Measurements from ENCODE around the gene IVD. TPM values are rescaled to one million over a fixed set of nuclear protein-coding genes. Genes with fewer than 3 reads are reported as not detected.

IVD gene
- total RNA-seq, 2 experiments from 2014 or later, result 68.8 to 72.3 TPM

- ChIA-PET POLR2A (interaction anchor here (0.6 kb wide), 1 partner anchor 137 kb away, joined by 5 read pairs; no protein-coding TSS in a partner anchor), CTCF (interaction anchor here (0.6 kb wide), 1 partner anchor 10 kb away, joined by 3 read pairs; no protein-coding TSS in a partner anchor)
These were observed 57.7 kb downstream of the IVD start for GRCh38 chr15:40463279-40463678.

GRCh38 chr15:40463886-40464545 lies 58.4 kb downstream of the IVD start:
- ChIA-PET CTCF (interaction anchor here (0.5 kb wide), 1 partner anchor 87 kb away, joined by 5 read pairs; no protein-coding TSS in a partner anchor), POLR2A (no interaction called here)

DNA sequence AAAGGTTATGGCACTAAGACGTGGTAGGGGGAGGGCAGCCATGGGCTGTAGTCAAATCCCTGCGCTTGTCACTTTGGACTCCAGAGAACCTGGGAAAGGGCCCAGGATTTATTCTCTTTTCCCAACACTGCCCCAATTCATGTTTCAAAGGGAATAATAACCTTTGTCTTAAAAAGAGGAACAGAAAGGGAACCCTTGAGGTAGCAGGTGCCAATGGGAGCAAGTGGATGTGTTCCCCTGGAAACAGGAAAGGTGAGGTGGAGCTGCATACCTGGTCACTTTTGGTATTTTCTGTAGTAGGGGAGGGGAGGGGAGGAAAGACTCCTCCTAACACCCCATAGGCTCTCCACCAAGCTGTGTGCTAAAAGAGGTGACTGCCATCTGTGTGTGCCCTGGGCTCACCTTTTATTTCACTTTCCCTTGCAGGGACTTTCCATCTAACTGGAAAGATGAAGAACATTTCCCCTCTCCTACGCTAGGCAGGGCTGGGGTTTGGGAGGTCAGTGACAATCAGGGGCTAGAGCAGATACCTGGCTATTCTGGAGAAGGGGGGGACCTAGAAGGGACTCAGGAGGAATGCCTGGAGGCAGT lies 59.1 kb downstream of the IVD start:
- CTCF ChIA-PET, result interaction anchor here (0.5 kb wide), 1 partner anchor 88 kb away, joined by 5 read pairs; no protein-coding TSS in a partner anchor
- POLR2A ChIA-PET, result no interaction called here

DNA sequence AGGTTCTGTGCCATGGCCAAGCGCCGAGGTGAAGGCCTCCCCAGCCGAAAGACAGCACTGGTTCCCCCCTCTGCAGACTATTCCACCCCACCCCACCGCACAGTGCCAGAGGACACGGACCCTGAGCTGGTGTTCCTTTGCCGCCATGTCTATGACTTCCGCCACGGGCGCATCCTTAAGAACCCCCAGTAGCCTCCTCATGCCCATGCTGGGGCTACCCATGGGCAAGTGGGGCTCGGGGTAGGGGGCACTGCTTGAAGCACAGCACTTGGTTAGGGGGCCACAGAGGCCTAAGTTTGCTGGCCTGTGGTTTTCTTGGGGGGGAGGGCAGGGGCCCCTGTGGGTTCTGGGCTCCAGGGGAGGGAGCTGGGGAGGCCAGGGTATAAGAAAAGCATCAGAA lies 60.3 kb downstream of the IVD start:
- CTCF ChIA-PET, result interaction anchor here (0.5 kb wide), 1 partner anchor 58 kb away, joined by 3 read pairs; no protein-coding TSS in a partner anchor

DNA sequence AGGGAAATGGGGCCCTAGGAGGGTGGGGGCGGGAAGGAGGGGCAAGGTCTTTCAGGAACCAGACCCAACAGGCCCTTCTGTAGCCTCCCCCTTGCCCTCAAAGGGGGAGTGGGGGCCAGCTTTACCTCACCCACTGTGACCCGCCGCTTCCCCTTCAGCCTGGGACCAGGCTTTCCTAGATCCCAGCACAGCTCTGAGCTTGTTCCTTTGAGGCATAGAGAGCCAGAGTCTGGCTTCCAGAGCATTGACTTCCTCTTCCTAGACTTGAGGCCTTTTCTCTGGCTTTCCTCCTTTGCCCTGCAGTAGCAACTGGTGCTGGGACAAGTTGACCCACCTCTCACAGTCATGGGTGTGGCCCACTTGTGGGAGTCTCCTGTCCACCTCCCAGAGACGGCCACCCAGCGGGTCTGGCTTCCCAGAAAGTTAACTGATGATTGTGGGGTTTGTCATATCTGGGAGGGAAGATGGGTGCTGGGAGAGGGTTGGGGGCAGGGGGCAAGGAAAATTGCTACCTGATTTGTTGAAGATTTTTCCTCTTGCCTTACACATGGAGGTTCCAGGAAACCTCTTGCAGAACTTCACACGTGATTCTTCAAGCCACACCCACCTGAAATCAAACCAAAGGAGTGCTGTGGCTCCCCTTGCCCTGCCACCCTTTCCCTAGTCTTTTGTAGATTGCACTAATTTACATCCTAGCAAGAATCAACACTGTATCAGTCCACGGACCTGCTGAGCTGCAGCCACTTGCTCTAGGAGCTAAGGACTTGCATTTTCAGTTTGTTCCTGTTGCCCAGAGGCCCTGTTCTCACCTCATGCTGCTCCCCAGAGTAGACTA lies 61.0 kb downstream of the IVD start:
- ChIA-PET CTCF (interaction anchor here (0.5 to 1.0 kb wide), 2 partner anchors 58 to 122 kb away, joined by 3 read pairs; no protein-coding TSS in a partner anchor), POLR2A (interaction anchor here (0.5 kb wide), 1 partner anchor 12 kb away, joined by 3 read pairs; no protein-coding TSS in a partner anchor)

More for the DNA sequence above, 60.3 kb downstream of the IVD start:
- POLR2A ChIA-PET, result interaction anchor here (0.5 kb wide), 1 partner anchor 11 kb away, joined by 3 read pairs; no protein-coding TSS in a partner anchor

GRCh38 chr15:40467261-40467615 lies 61.6 kb downstream of the IVD start:
- ChIA-PET POLR2A (no interaction called here), CTCF (interaction anchor here (1.0 kb wide), 1 partner anchor 122 kb away, joined by 3 read pairs; no protein-coding TSS in a partner anchor)

DNA sequence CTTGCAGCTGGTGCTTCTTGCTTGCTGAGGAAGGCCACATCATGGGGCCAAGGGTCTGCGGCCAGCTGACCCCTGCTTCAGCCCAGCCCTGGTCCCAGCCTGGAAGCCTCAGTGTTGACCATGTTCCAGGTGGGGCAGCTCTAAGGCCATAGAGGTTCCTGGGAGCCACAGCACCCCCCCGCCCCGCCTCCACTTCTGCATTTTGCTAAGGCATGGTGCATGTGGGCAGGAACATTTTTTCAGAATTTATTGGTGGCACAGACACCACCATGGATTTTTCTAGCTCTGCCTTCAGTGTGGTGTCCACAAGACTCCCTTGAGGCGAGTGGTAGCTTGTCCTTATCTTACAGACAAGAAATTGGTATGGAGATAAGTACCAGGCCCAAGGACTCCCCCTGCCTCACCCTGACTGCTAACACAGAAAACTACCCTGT lies 63.3 kb downstream of the IVD start:
- ChIA-PET POLR2A (no interaction called here), CTCF (interaction anchor here (1.5 kb wide), 1 partner anchor 12 kb away, joined by 4 read pairs; no protein-coding TSS in a partner anchor)

DNA sequence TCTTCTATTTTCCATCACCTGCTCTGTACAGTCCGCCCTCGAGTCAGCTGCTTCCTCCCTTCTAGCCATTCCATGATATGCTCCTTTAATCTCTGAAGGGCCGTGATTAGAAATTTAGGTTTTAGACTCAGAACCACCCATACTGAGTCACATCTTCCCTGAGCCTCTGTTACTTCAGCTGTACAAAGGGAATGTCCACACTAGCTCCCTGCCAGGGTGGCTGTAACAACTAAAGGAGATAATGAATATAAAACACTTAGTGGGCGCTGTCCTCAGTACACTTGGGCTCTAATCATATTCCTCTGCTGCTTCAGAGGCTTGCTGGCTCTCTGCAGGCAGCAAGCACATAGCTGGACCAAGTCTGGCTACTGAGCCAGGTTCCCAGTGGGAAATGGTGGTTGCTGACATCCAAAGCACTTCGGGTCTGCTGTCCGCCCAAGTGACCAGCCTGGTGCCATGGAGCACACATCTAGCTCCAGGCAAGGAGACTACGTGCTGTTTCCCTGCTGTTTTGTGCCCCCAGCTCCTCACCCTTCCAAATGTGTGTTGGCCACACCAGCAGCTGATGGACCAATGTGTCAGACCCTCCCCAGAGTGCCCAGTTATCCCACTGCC lies 64.3 kb downstream of the IVD start:
- CTCF ChIA-PET, result interaction anchor here (0.8 to 1.5 kb wide), 4 partner anchors 13 to 29 kb away, joined by 3 to 4 read pairs (median 4); partner anchors contain the start of gene BAHD1
- POLR2A ChIA-PET, result interaction anchor here (0.6 to 1.0 kb wide), 2 partner anchors 17 to 35 kb away, joined by 3 to 5 read pairs; no protein-coding TSS in a partner anchor

GRCh38 chr15:40470423-40471104 lies 65.0 kb downstream of the IVD start, which contains the start of gene CHST14:
Gene CHST14, plus strand, starts transcription at chr15:40470984. Its CDS starts 230 bp downstream, at chr15:40471214.
- ChIA-PET POLR2A (interaction anchor here (0.6 to 1.0 kb wide), 2 partner anchors 18 to 35 kb away, joined by 3 to 5 read pairs; no protein-coding TSS in a partner anchor), CTCF (interaction anchor here (1.3 to 1.5 kb wide), 3 partner anchors 14 to 28 kb away, joined by 3 to 4 read pairs (median 4); no protein-coding TSS in a partner anchor)

Other genes starting within 250 kb of the IVD start
- 10 to 100 TPM; 57.1 to 65.4 TPM for gene BUB1B, start 244.7 kb upstream of the IVD start, total RNA-seq
- gene PAK6, start 166.7 kb upstream of the IVD start, total RNA-seq, result 1 to 10 TPM; 2.1 to 2.3 TPM
- under 1 TPM in 1 of 2 experiments, not detected in 1; 0.17 TPM for gene ANKRD63, start 122.7 kb upstream of the IVD start, total RNA-seq
- 10 to 100 TPM; 52.3 to 53.3 TPM for gene PLCB2, start 97.9 kb upstream of the IVD start, total RNA-seq
- gene INAFM2, start 82.1 kb upstream of the IVD start, total RNA-seq, result 10 to 100 TPM; 15.4 to 19.3 TPM
- gene CCDC9B, start 64.9 kb upstream of the IVD start, total RNA-seq, result under 1 TPM; 0.17 to 0.34 TPM
- gene PHGR1, start 54.8 kb upstream of the IVD start, total RNA-seq, result not detected
- gene DISP2, start 47.6 kb upstream of the IVD start, total RNA-seq, result under 1 TPM; 0.15 to 0.36 TPM
- gene KNSTRN, start 23.1 kb upstream of the IVD start, total RNA-seq, result 10 to 100 TPM; 50.1 to 60.9 TPM
- gene BAHD1, start 35.2 kb downstream of the IVD start, total RNA-seq, result 10 to 100 TPM; 23.0 to 23.5 TPM
- gene CHST14, start 65.2 kb downstream of the IVD start, total RNA-seq, result 10 to 100 TPM; 11.2 to 11.7 TPM
- gene CCDC32, start 159.2 kb downstream of the IVD start, total RNA-seq, result 10 to 100 TPM; 29.4 to 33.5 TPM
- 10 to 100 TPM; 23.8 to 24.4 TPM for gene RPUSD2, start 163.5 kb downstream of the IVD start, total RNA-seq
- gene KNL1, start 188.5 kb downstream of the IVD start, total RNA-seq, result 10 to 100 TPM; 22.1 to 22.5 TPM